ENCODE results near the gene TUBA3D. TPM values are rescaled to one million over a fixed set of nuclear protein-coding genes. Genes with fewer than 3 reads are reported as not detected.

Gene TUBA3D
- total and polyA plus RNA-seq, 2 experiments from 2014 or later = 0.40 TPM; not detected in 1

Other genes starting within 250 kb of the TUBA3D start
- gene RAB6D, start 112.0 kb upstream of the TUBA3D start, total RNA-seq = 0.28 TPM in 1 of 2 replicates, not detected in the other
- 0.12 and 0.48 TPM in 2 replicates for gene RAB6D, start 112.0 kb upstream of the TUBA3D start, polyA plus RNA-seq
- 167 and 233 TPM in 2 replicates for gene MZT2A, start 16.3 kb downstream of the TUBA3D start, total RNA-seq
- gene MZT2A, start 16.3 kb downstream of the TUBA3D start, polyA plus RNA-seq = 146 and 186 TPM in 2 replicates
- gene CCDC74A, start 51.8 kb downstream of the TUBA3D start, total RNA-seq = 6.3 and 20.6 TPM in 2 replicates
- 9.6 and 10.4 TPM in 2 replicates for gene CCDC74A, start 51.8 kb downstream of the TUBA3D start, polyA plus RNA-seq

Data from cardiac muscle cell (in vitro differentiated cells and primary cell).